HepG2 (cell line): ENCODE data around the gene HACD2. TPM values are rescaled to one million over a fixed set of nuclear protein-coding genes. Genes with fewer than 3 reads are reported as not detected.

Experiments used
- CSRNP2 ChIP-seq: sonication (generic); formaldehyde crosslinking; conservative IDR thresholded peaks from 2 replicates; pipeline ENCODE4 v1.8.0; 2022; ENCODE audit warnings: low read depth, missing genetic modification reagents
- DNMT1 ChIP-seq: sonication (generic); formaldehyde crosslinking; IDR thresholded peaks from 2 replicates; pipeline ENCODE4 v1.5.1; 2020; ENCODE audit warnings: mild to moderate bottlenecking, missing genetic modification reagents
- EHMT2 ChIP-seq: fragments of 200-600 bp; sonication (generic); IDR thresholded peaks from 2 replicates; pipeline ENCODE4 v1.7.0; 2017; ENCODE audit warnings: antibody characterized with exemption, low read depth, low read length, borderline replicate concordance
- ETV6 ChIP-seq: sonication (generic); formaldehyde crosslinking; conservative IDR thresholded peaks from 2 replicates; pipeline ENCODE4 v1.4.0; 2020; ENCODE audit warnings: missing genetic modification reagents
- GPBP1L1 ChIP-seq: sonication (generic); formaldehyde crosslinking; IDR thresholded peaks from 2 replicates; pipeline ENCODE4 v1.5.0; 2020; ENCODE audit warnings: mild to moderate bottlenecking, missing genetic modification reagents
- IKZF5 ChIP-seq: IDR thresholded peaks from 2 replicates; pipeline ENCODE4 v1.6.1; 2018; ENCODE audit warnings: missing genetic modification reagents, mild to moderate bottlenecking, missing compliant biosample characterization
- JUN ChIP-seq: sonication (generic); formaldehyde crosslinking; IDR thresholded peaks from 2 replicates; pipeline ENCODE4 v1.4.0; 2020; ENCODE audit warnings: mild to moderate bottlenecking, missing genetic modification reagents
- KDM2A ChIP-seq: sonication (generic); formaldehyde crosslinking; IDR thresholded peaks from 2 replicates; pipeline ENCODE4 v1.4.0; 2020; ENCODE audit warnings: low read depth, missing genetic modification reagents, borderline replicate concordance
- NFIC ChIP-seq: IDR thresholded peaks from 2 replicates; pipeline ENCODE4 v1.6.1; 2012; ENCODE audit warnings: mild to moderate bottlenecking, low read length, inconsistent platforms
- NFKB2 ChIP-seq: sonication (generic); formaldehyde crosslinking; IDR thresholded peaks from 2 replicates; pipeline ENCODE4 v1.4.0; 2020; ENCODE audit warnings: missing genetic modification reagents, borderline replicate concordance
- PATZ1 ChIP-seq: sonication (generic); formaldehyde crosslinking; IDR thresholded peaks from 2 replicates; pipeline ENCODE4 v1.4.0; 2020; ENCODE audit warnings: missing genetic modification reagents
- POLR2AphosphoS5 ChIP-seq: IDR thresholded peaks from 2 replicates; pipeline ENCODE4 v1.6.1; 2012; ENCODE audit warnings: low read depth, low read length
- SIX4 ChIP-seq: sonication (generic); formaldehyde crosslinking; IDR thresholded peaks from 2 replicates; pipeline ENCODE4 v1.4.0; 2020; ENCODE audit warnings: missing genetic modification reagents
- TAF1 ChIP-seq: sonication (generic); formaldehyde crosslinking; IDR thresholded peaks from 2 replicates; pipeline ENCODE4 v1.4.0; 2020; ENCODE audit warnings: missing genetic modification reagents
- THAP11 ChIP-seq: IDR thresholded peaks from 2 replicates; pipeline ENCODE4 v1.6.1; 2016; ENCODE audit warnings: missing biosample characterization, missing genetic modification reagents
- TP53 ChIP-seq: sonication (generic); formaldehyde crosslinking; conservative IDR thresholded peaks from 2 replicates; pipeline ENCODE4 v1.4.0; 2020; ENCODE audit warnings: missing genetic modification reagents
- ZFAT ChIP-seq: sonication (generic); formaldehyde crosslinking; conservative IDR thresholded peaks from 2 replicates; pipeline ENCODE4 v1.8.1; 2023; ENCODE audit warnings: missing genetic modification reagents, inconsistent platforms
- ZFP91 ChIP-seq: sonication (generic); formaldehyde crosslinking; IDR thresholded peaks from 2 replicates; pipeline ENCODE4 v1.9.0; 2022; ENCODE audit warnings: missing genetic modification reagents, mild to moderate bottlenecking, borderline replicate concordance
- ZMYM2 ChIP-seq: sonication (generic); formaldehyde crosslinking; IDR thresholded peaks from 2 replicates; pipeline ENCODE4 v1.8.0; 2022; ENCODE audit warnings: mild to moderate bottlenecking, missing genetic modification reagents
- ZNF317 ChIP-seq: sonication (generic); formaldehyde crosslinking; IDR thresholded peaks from 2 replicates; pipeline ENCODE4 v1.5.0; 2020; ENCODE audit warnings: mild to moderate bottlenecking, missing genetic modification reagents
- ZNF451 ChIP-seq: sonication (generic); formaldehyde crosslinking; IDR thresholded peaks from 2 replicates; pipeline ENCODE4 v1.5.0; 2020; ENCODE audit warnings: mild to moderate bottlenecking, missing genetic modification reagents
- ZNF484 ChIP-seq: sonication (generic); formaldehyde crosslinking; IDR thresholded peaks from 2 replicates; pipeline ENCODE4 v1.5.1; 2020; ENCODE audit warnings: mild to moderate bottlenecking, low read depth, missing genetic modification reagents, borderline replicate concordance
- ZNF563 ChIP-seq: sonication (generic); formaldehyde crosslinking; IDR thresholded peaks from 2 replicates; pipeline ENCODE4 v1.8.0; 2022; ENCODE audit warnings: mild to moderate bottlenecking, moderate library complexity, missing genetic modification reagents
- ZNF839 ChIP-seq: sonication (generic); formaldehyde crosslinking; IDR thresholded peaks from 2 replicates; pipeline ENCODE4 v1.4.0; 2020; ENCODE audit warnings: missing genetic modification reagents, mild to moderate bottlenecking, borderline replicate concordance
- ZSCAN31 ChIP-seq: sonication (generic); formaldehyde crosslinking; IDR thresholded peaks from 2 replicates; pipeline ENCODE4 v1.5.0; 2020; ENCODE audit warnings: low read depth, mild to moderate bottlenecking, missing genetic modification reagents
- polyA plus RNA-seq, 8 experiments: library from polyadenylated mRNA; depleted of rRNA in 3 of 8; stranded (reverse) in 7 of 8; unstranded in 1 of 8; fragments of >200 nt; fragmentation: Illumina TruSeq in 4 of 8; extraction: Trizol in 4 of 8; gene quantifications; 2 replicates each; pipeline versions ENCODE4 v1.2.1 to v1.2.3, GENCODE V29; 2011 to 2016; ENCODE audit warnings: low read depth in 4 of 8, missing spikeins in 1 of 8, mixed read lengths in 1 of 8; ENCODE audit not compliant: insufficient read depth in 1 of 8
- total RNA-seq, 5 experiments: library from RNA; depleted of rRNA; stranded (reverse); fragments of >200 nt; fragmentation: Illumina TruSeq; extraction: Trizol; gene quantifications; 2 replicates each; pipeline ENCODE4 v1.2.3, GENCODE V29; 2016; ENCODE audit warnings: low read depth in 1 of 5

Gene HACD2
- total and polyA plus RNA-seq, 2 of the 13 experiments (the other 11 are each of a cell fraction or from before 2014, with no cell fraction given), result 47.0 to 50.4 TPM

- TF ChIP-seq ZNF839, result no peak
- TF ChIP-seq JUN (CRISPR knock-in tag), result peak; percentile 94
- TF ChIP-seq IKZF5 (CRISPR knock-in tag), result peak; percentile 85
- TF ChIP-seq NFKB2 (CRISPR knock-in tag), result no peak
- TF ChIP-seq ZNF484 (CRISPR knock-in tag), result no peak
- TF ChIP-seq ZNF317 (CRISPR knock-in tag), result no peak
- no peak; the same call in 1 of the 2 replicates for TF ChIP-seq EHMT2
- peak; percentile 70 for TF ChIP-seq PATZ1 (CRISPR knock-in tag)
- TF ChIP-seq ZNF563 (CRISPR knock-in tag), result no peak
- TF ChIP-seq NFIC, result peak; percentile 54
- no peak for TF ChIP-seq ZNF451 (CRISPR knock-in tag)
- TF ChIP-seq KDM2A, result peak; percentile 57; the same call in 1 of the 2 replicates
- no peak for TF ChIP-seq ETV6 (CRISPR knock-in tag)
- no peak for TF ChIP-seq CSRNP2 (CRISPR knock-in tag)
- TF ChIP-seq ZFP91, result no peak
- TF ChIP-seq GPBP1L1 (CRISPR knock-in tag), result no peak
- no peak for TF ChIP-seq ZFAT (CRISPR knock-in tag)
- peak; percentile 85 for TF ChIP-seq SIX4
- no peak for TF ChIP-seq TAF1 (CRISPR knock-in tag)
- peak; percentile 77 for TF ChIP-seq THAP11
- no peak for TF ChIP-seq DNMT1
- TF ChIP-seq ZMYM2 (CRISPR knock-in tag), result peak; percentile 98
- TF ChIP-seq TP53 (CRISPR knock-in tag), result no peak
- TF ChIP-seq ZSCAN31 (CRISPR knock-in tag), result no peak; the same call in 1 of the 2 replicates
- TF ChIP-seq POLR2AphosphoS5, result peak; percentile 48; the same call in 1 of the 2 replicates
Measured at GRCh38 chr3:123605789-123606234, 21.0 kb upstream of the HACD2 start (continued).
